H7 (cell line): Measurements from ENCODE around the gene ZBTB18. TPM values are rescaled to one million over a fixed set of nuclear protein-coding genes. Genes with fewer than 3 reads are reported as not detected.

Experiments
- DNase-seq: peaks from one replicate; pipeline ENCODE4 v3.0.0; 2012
- H3K27me3 ChIP-seq: 2 replicates; pipeline ENCODE4 v1.6.0; 2011; ENCODE audit warnings: mild to moderate bottlenecking, low read length; ENCODE audit not compliant: control insufficient read depth, insufficient read depth
- H3K36me3 ChIP-seq: replicated peaks from 2 replicates; pipeline ENCODE4 v1.5.1; 2011; ENCODE audit warnings: low read length; ENCODE audit not compliant: control insufficient read depth, insufficient read depth
- H3K4me3 ChIP-seq: 2 replicates; pipeline ENCODE4 v1.5.1; 2011; ENCODE audit warnings: low read depth, mild to moderate bottlenecking, control low read depth, low read length, moderate library complexity; ENCODE audit not compliant: insufficient read depth
- total RNA-seq: library from RNA; depleted of rRNA; stranded (reverse); fragments of >200 nt; shearing (Covaris generic); gene quantifications from 2 replicates; pipeline ENCODE4 v1.2.3, GENCODE V29; 2014

Gene ZBTB18
- total RNA-seq, 1 experiment from 2014 or later = 21.9 TPM

- DNase-seq = no peak
- Histone ChIP-seq H3K4me3 (no peak overlapping the region), H3K27me3 (peaks cover 2% of the 10 kb centered on the region; the same call in 1 of the 2 replicates), H3K36me3 (no peaks in the 10 kb centered on the region)
Measured at GRCh38 chr1:244080343-244080929, 29.4 kb downstream of the ZBTB18 start.

- no peak for DNase-seq
- peaks cover 2% of the 10 kb centered on the region; the same call in 1 of the 2 replicates for H3K27me3 ChIP-seq
- no peaks in the 10 kb centered on the region for H3K36me3 ChIP-seq
- no peak overlapping the region for H3K4me3 ChIP-seq
Measured at GRCh38 chr1:244082969-244083368, 31.9 kb downstream of the ZBTB18 start.

- Histone ChIP-seq H3K4me3 (no peak overlapping the region), H3K27me3 (peaks cover 2% of the 10 kb centered on the region; the same call in 1 of the 2 replicates), H3K36me3 (no peaks in the 10 kb centered on the region)
- DNase-seq = no peak
Measured at GRCh38 chr1:244083383-244083943, 32.4 kb downstream of the ZBTB18 start.

- Histone ChIP-seq H3K27me3 (peaks cover 2% of the 10 kb centered on the region; the same call in 1 of the 2 replicates), H3K36me3 (no peaks in the 10 kb centered on the region), H3K4me3 (no peak overlapping the region)
- DNase-seq = no peak
Measured at GRCh38 chr1:244084763-244085162, 33.7 kb downstream of the ZBTB18 start.

GRCh38 chr1:244085891-244086290 is 34.8 kb downstream of the ZBTB18 start:
- DNase-seq = no peak
- Histone ChIP-seq H3K27me3 (peaks cover 2% of the 10 kb centered on the region; the same call in 1 of the 2 replicates), H3K4me3 (no peak overlapping the region), H3K36me3 (no peaks in the 10 kb centered on the region)

- no peak for DNase-seq
- peaks cover 2% of the 10 kb centered on the region; the same call in 1 of the 2 replicates for H3K27me3 ChIP-seq
- no peaks in the 10 kb centered on the region for H3K36me3 ChIP-seq
- H3K4me3 ChIP-seq = no peak overlapping the region
Measured at GRCh38 chr1:244087021-244087560, 36.0 kb downstream of the ZBTB18 start.

- Histone ChIP-seq H3K27me3 (peaks cover 2% of the 10 kb centered on the region; the same call in 1 of the 2 replicates), H3K4me3 (no peak overlapping the region), H3K36me3 (no peaks in the 10 kb centered on the region)
- no peak for DNase-seq
Measured at GRCh38 chr1:244087611-244088010, 36.5 kb downstream of the ZBTB18 start.

- no peaks in the 10 kb centered on the region for H3K36me3 ChIP-seq
- H3K27me3 ChIP-seq = peaks cover under 1% of the 10 kb centered on the region; the same call in 1 of the 2 replicates
- no peak for DNase-seq
- H3K4me3 ChIP-seq = no peak overlapping the region
Measured at GRCh38 chr1:244088161-244088560, 37.1 kb downstream of the ZBTB18 start.

GRCh38 chr1:244089561-244089960 is 38.5 kb downstream of the ZBTB18 start:
- no peak for DNase-seq
- no peaks in the 10 kb centered on the region for H3K36me3 ChIP-seq
- no peaks in the 10 kb centered on the region; the same call in 1 of the 2 replicates for H3K27me3 ChIP-seq
- no peak overlapping the region for H3K4me3 ChIP-seq

GRCh38 chr1:244090645-244091044 is 39.6 kb downstream of the ZBTB18 start:
- no peak for DNase-seq
- Histone ChIP-seq H3K36me3 (no peaks in the 10 kb centered on the region), H3K4me3 (no peak overlapping the region), H3K27me3 (no peaks in the 10 kb centered on the region; the same call in 1 of the 2 replicates)

- no peak for DNase-seq
- Histone ChIP-seq H3K4me3 (no peak overlapping the region), H3K36me3 (no peaks in the 10 kb centered on the region), H3K27me3 (no peaks in the 10 kb centered on the region; the same call in 1 of the 2 replicates)
Measured at GRCh38 chr1:244092293-244092963, 41.3 kb downstream of the ZBTB18 start.

- Histone ChIP-seq H3K4me3 (no peak overlapping the region), H3K27me3 (no peaks in the 10 kb centered on the region; the same call in 1 of the 2 replicates), H3K36me3 (no peaks in the 10 kb centered on the region)
- no peak for DNase-seq
Measured at GRCh38 chr1:244092964-244093638, 42.0 kb downstream of the ZBTB18 start.

GRCh38 chr1:244094880-244095528 is 43.9 kb downstream of the ZBTB18 start:
- no peak overlapping the region for H3K4me3 ChIP-seq
- no peaks in the 10 kb centered on the region; the same call in 1 of the 2 replicates for H3K27me3 ChIP-seq
- no peak for DNase-seq
- H3K36me3 ChIP-seq = no peaks in the 10 kb centered on the region

- no peak overlapping the region for H3K4me3 ChIP-seq
- no peaks in the 10 kb centered on the region for H3K36me3 ChIP-seq
- no peak for DNase-seq
- H3K27me3 ChIP-seq = no peaks in the 10 kb centered on the region; the same call in 1 of the 2 replicates
Measured at GRCh38 chr1:244095529-244095911, 44.4 kb downstream of the ZBTB18 start.
